GM21381 (cell line): ENCODE measurements around the gene NAGLU.

Experiments
- ATAC-seq: cut with Tn5 transposase; IDR thresholded peaks from one replicate; pipeline ENCODE4 v1.9.1; 2021; ENCODE audit warnings: mild to moderate bottlenecking, moderate library complexity; ENCODE audit not compliant: unreplicated experiment

Gene NAGLU

GRCh38 chr17:42586514-42587230 is 50.6 kb downstream of the NAGLU start:
- no peak for ATAC-seq

GRCh38 chr17:42590886-42591285 is 54.8 kb downstream of the NAGLU start:
- ATAC-seq: no peak

GRCh38 chr17:42591411-42591810 is 55.4 kb downstream of the NAGLU start:
- ATAC-seq: no peak
